B cell (primary cell): ENCODE results near the gene ZNF132. TPM values are rescaled to one million over a fixed set of nuclear protein-coding genes. Genes with fewer than 3 reads are reported as not detected.

Experiments
- ATAC-seq: fragments of 200-7000 bp; cut with Tn5 transposase; one replicate; pipeline ENCODE4 v1.10.0; 2021; ENCODE audit warnings: low read depth, mild to moderate bottlenecking, moderate number of reproducible peaks, moderate library complexity
- CTCF ChIA-PET: fragments of 350-600 bp; sonication (Branson Sonifier 250); formaldehyde crosslinking; loops from one replicate; lab custom pipeline; 2021; ENCODE audit warnings: antibody characterized with exemption, inconsistent platforms; lab: Charles Lee
- POLR2A ChIA-PET: fragments of 350-600 bp; sonication (Branson Sonifier 250); formaldehyde crosslinking; loops from one replicate; lab custom pipeline; 2021; ENCODE audit warnings: antibody characterized with exemption; lab: Charles Lee
- DNase-seq: peaks from one replicate; pipeline ENCODE4 v3.0.0; 2013
- H2AFZ ChIP-seq: 2 replicates; pipeline ENCODE4 v1.6.1; 2012; ENCODE audit warnings: mild to moderate bottlenecking, low read depth, low read length; ENCODE audit not compliant: insufficient read depth, poor library complexity, severe bottlenecking
- H3K27ac ChIP-seq, 2 donors: 1 replicate in 1 of 2; 2 replicates in 1 of 2; pipeline ENCODE4 v1.5.1; 2012 to 2013; ENCODE audit warnings: low read length in 2 of 2, mild to moderate bottlenecking in 2 of 2, moderate library complexity in 1 of 2
- H3K27me3 ChIP-seq, 4 experiments: fragments of 200-600 bp in 1 of 4; sonication (generic) in 1 of 4; replicated peaks in 1 of 4; 1 replicate in 2 of 4; 2 replicates in 2 of 4; pipeline versions ENCODE4 v1.6.1 to v1.7.0; 2013 to 2016; ENCODE audit warnings: low read length in 3 of 4, mild to moderate bottlenecking in 2 of 4, mixed read lengths in 1 of 4, moderate library complexity in 1 of 4; ENCODE audit not compliant: insufficient read depth in 4 of 4, control insufficient read depth in 3 of 4; ENCODE audit errors: control extremely low read depth in 1 of 4
- H3K36me3 ChIP-seq, 2 experiments: replicated peaks in 1 of 2; 1 replicate in 1 of 2; 2 replicates in 1 of 2; pipeline versions ENCODE4 v1.6.1 to v1.7.1; 2013; ENCODE audit warnings: low read length in 1 of 2; ENCODE audit not compliant: insufficient read depth in 2 of 2, control insufficient read depth in 1 of 2; ENCODE audit errors: control extremely low read depth in 1 of 2, extremely low read depth in 1 of 2
- H3K4me1 ChIP-seq, 2 donors: fragments of 200-600 bp in 1 of 2; sonication (generic) in 1 of 2; 1 replicate in 1 of 2; 2 replicates in 1 of 2; pipeline versions ENCODE4 v1.5.1 to v1.6.1; 2013 to 2017; ENCODE audit warnings: low read length in 2 of 2; ENCODE audit not compliant: control insufficient read depth in 2 of 2, insufficient read depth in 2 of 2
- H3K4me2 ChIP-seq: replicated peaks from 2 replicates; pipeline ENCODE3; 2012; ENCODE audit warnings: mild to moderate bottlenecking, low read depth, low read length; ENCODE audit not compliant: poor library complexity, severe bottlenecking
- H3K4me3 ChIP-seq, 5 experiments: fragments of 200-600 bp in 1 of 5; sonication (generic) in 1 of 5; 1 replicate in 3 of 5; 2 replicates in 2 of 5; pipeline versions ENCODE4 v1.5.1 to v1.7.0; 2011 to 2016; ENCODE audit warnings: low read length in 4 of 5, mild to moderate bottlenecking in 4 of 5, low read depth in 2 of 5, control low read depth in 1 of 5, moderate library complexity in 1 of 5; ENCODE audit not compliant: insufficient read depth in 1 of 5; ENCODE audit errors: control extremely low read depth in 1 of 5, extremely low read depth in 1 of 5
- H3K79me2 ChIP-seq: fragments of 200-600 bp; sonication (generic); one replicate; pipeline ENCODE4 v1.6.0; 2016; ENCODE audit warnings: low read length; ENCODE audit not compliant: control insufficient read depth, insufficient read depth
- H3K9ac ChIP-seq: fragments of 200-600 bp; sonication (generic); 2 replicates; pipeline ENCODE4 v1.6.1; 2017; ENCODE audit warnings: mild to moderate bottlenecking, low read length, moderate library complexity
- H3K9me3 ChIP-seq, 3 donors: one replicate each; pipeline versions ENCODE4 v1.6.1 to v1.7.1; 2013; ENCODE audit warnings: low read length in 2 of 3; ENCODE audit not compliant: control insufficient read depth in 2 of 3, insufficient read depth in 1 of 3; ENCODE audit errors: control extremely low read depth in 1 of 3
- H4K20me1 ChIP-seq: 2 replicates; pipeline ENCODE4 v1.6.0; 2012; ENCODE audit warnings: mild to moderate bottlenecking, low read length; ENCODE audit not compliant: insufficient read depth, control insufficient read depth, poor library complexity, severe bottlenecking
- H3K27ac Mint-ChIP-seq: one replicate; pipeline ENCODE4 v1.8.0; 2021; ENCODE audit warnings: mixed read lengths
- H3K27me3 Mint-ChIP-seq: one replicate; pipeline ENCODE4 v1.8.0; 2021; ENCODE audit warnings: mixed read lengths
- H3K4me1 Mint-ChIP-seq: one replicate; pipeline ENCODE4 v1.8.0; 2021; ENCODE audit warnings: mixed read lengths
- H3K4me3 Mint-ChIP-seq: one replicate; pipeline ENCODE4 v1.8.0; 2021; ENCODE audit warnings: mixed read lengths
- H3K9me3 Mint-ChIP-seq: one replicate; pipeline ENCODE4 v1.8.0; 2022; ENCODE audit warnings: mixed read lengths; ENCODE audit not compliant: insufficient read depth
- EZH2 ChIP-seq: IDR thresholded peaks from 2 replicates; pipeline ENCODE4 v1.6.1; 2012; ENCODE audit warnings: borderline replicate concordance, low read depth, mild to moderate bottlenecking, moderate library complexity, low read length; ENCODE audit not compliant: insufficient read depth, poor library complexity, severe bottlenecking
- WGBS: methylation state at CpG from one replicate; pipeline ENCODE4 v1.1.5; 2013; ENCODE audit warnings: missing lambda C conversion rate; ENCODE audit not compliant: insufficient coverage; 5-methylcytosine and 5-hydroxymethylcytosine counted together
- intact Hi-C: fragments of 100-400 bp; cut with micrococcal nuclease; formaldehyde crosslinking; loops from one replicate; pipeline ENCODE4 v1.10.0; 2022
- polyA plus RNA-seq: library from polyadenylated mRNA; depleted of rRNA; stranded (reverse); fragments of >200 nt; gene quantifications from 2 replicates; pipeline ENCODE4 v1.2.3, GENCODE V29; 2012
- total RNA-seq, 2 donors: library from RNA; stranded (reverse); fragments of 120-200 nt in 1 of 2; gene quantifications; 1 replicate in 1 of 2; 2 replicates in 1 of 2; pipeline versions ENCODE4 v1.2.3 to v1.2.4, GENCODE V29; 2013 to 2022
- TF ChIP-seq, protein P1 (sequence below): fragments of 200-600 bp; IDR thresholded peaks from one replicate; pipeline ENCODE4 v1.8.0; 2022; ENCODE audit warnings: antibody characterized with exemption, mild to moderate bottlenecking

Gene ZNF132
- total and polyA plus RNA-seq, 2 donors (not counting 1 experiment from before 2014, with no cell fraction given), result 1.6 to 14.7 TPM

DNA sequence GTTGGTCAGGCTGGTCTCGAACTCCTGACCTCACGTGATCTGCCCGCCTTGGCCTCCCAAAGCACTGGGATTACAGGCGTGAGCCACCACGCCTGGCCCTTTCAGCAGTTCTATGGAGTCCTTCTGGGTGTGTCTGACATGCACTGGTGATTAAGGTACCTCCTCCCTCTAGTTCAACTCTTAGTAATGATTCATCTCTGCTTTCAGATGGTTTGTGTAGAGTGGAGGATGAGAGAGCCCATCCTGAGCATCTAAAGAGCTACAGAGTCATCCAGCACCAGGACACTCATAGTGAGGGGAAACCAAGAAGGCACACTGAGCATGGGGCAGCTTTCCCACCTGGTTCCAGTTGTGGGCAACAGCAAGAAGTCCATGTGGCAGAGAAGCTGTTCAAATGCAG is 23.3 kb downstream of the ZNF132 start:
- H3K79me2 ChIP-seq, result no peaks in the 10 kb centered on the region
- H3K4me1 ChIP-seq, result no peaks in the 10 kb centered on the region
- DNase-seq (no peak), ATAC-seq (no peak)
- no peaks in the 10 kb centered on the region for H3K27me3 Mint-ChIP-seq
- H4K20me1 ChIP-seq, result no peaks in the 10 kb centered on the region
- H3K9ac ChIP-seq, result no peak overlapping the region
- CTCF ChIA-PET, result no interaction called here
- intact Hi-C loops, result no loop called here
- TF ChIP-seq, protein P1, sequence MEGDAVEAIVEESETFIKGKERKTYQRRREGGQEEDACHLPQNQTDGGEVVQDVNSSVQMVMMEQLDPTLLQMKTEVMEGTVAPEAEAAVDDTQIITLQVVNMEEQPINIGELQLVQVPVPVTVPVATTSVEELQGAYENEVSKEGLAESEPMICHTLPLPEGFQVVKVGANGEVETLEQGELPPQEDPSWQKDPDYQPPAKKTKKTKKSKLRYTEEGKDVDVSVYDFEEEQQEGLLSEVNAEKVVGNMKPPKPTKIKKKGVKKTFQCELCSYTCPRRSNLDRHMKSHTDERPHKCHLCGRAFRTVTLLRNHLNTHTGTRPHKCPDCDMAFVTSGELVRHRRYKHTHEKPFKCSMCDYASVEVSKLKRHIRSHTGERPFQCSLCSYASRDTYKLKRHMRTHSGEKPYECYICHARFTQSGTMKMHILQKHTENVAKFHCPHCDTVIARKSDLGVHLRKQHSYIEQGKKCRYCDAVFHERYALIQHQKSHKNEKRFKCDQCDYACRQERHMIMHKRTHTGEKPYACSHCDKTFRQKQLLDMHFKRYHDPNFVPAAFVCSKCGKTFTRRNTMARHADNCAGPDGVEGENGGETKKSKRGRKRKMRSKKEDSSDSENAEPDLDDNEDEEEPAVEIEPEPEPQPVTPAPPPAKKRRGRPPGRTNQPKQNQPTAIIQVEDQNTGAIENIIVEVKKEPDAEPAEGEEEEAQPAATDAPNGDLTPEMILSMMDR, result no peak
- TF ChIP-seq EZH2, result no peak
- no peak overlapping the region for H2AFZ ChIP-seq
- H3K9me3 Mint-ChIP-seq, result no peaks in the 10 kb centered on the region
- H3K4me1 Mint-ChIP-seq, result no peaks in the 10 kb centered on the region
- no peak overlapping the region for H3K4me3 Mint-ChIP-seq
- H3K4me2 ChIP-seq, result no peak overlapping the region
- no peak overlapping the region for H3K27ac ChIP-seq
- H3K27ac Mint-ChIP-seq, result no peak overlapping the region
- H3K36me3 ChIP-seq, result peaks cover 4 to 24% of the 10 kb centered on the region in 2 experiments
- no peak overlapping the region for H3K4me3 ChIP-seq
- no peaks in the 10 kb centered on the region for H3K27me3 ChIP-seq
- POLR2A ChIA-PET, result no interaction called here
- 97% methylated on average over 5 of the region's 5 CpGs for WGBS
- peaks cover 0 to 9% (median 0%) of the 10 kb centered on the region in 3 donors for H3K9me3 ChIP-seq

DNA sequence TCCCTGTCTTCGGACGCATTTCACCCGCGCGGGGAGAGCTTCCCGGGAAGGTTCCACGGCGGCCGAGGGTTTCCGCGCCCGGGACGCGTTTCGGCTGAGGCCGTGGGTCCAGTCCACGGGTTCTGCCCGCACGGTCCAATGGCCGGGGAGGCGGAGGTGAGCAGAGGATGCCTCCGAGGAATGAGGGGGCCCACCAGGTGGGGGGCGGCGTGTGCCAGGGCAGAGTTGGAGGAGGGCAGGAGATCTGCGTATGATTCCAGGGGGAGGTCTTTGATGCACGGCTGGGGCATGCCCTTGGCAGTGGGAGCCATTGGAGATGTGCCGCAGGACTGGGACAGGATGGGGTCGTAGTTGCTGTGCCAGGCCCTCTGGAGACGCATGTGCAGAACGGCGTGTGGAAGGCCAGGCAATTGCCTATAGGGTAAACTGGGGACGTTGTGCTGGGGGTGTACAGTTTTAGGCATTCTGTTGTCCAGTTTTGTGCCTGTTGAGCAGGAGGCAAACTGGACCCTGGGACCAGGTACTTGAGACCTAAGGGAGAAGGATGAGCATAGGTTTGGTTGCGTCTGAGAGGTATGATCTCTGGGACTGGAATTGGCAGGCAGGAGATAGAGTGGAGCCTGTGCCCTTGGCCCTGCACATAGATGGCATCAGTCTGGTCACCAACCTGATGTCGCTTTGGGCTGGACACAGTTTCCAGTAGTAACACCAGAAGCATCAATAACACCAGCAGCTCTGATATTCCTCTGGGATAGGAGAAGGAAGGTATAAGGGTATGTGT is 30.8 kb downstream of the ZNF132 start:
- Histone ChIP-seq H3K4me3 (peak overlapping the region in 4 of 5 experiments; percentile 82 to 93 (median 84)), H3K27me3 (no peaks in the 10 kb centered on the region), H2AFZ (peak overlapping the region; percentile 81), H3K79me2 (peaks cover 5% of the 10 kb centered on the region), H3K9me3 (peaks cover 0 to 3% (median 0%) of the 10 kb centered on the region in 3 donors), H3K36me3 (no peaks in the 10 kb centered on the region), H3K27ac (peak overlapping the region; percentile 82 to 93), H3K4me2 (peak overlapping the region; percentile 85), H4K20me1 (no peaks in the 10 kb centered on the region), H3K4me1 (peaks cover 11 to 20% of the 10 kb centered on the region in 2 donors), H3K9ac (peak overlapping the region; percentile 91)
- peaks cover 33% of the 10 kb centered on the region for H3K4me1 Mint-ChIP-seq
- ChIA-PET POLR2A (interaction anchor here (0.8 to 1.9 kb wide), 5 partner anchors 9 to 62 kb away, joined by 3 to 9 read pairs (median 4); partner anchors contain the start of genes ZNF132 and ZNF497), CTCF (interaction anchor here (0.7 to 1.2 kb wide), 6 partner anchors 9 to 776 kb away, joined by 3 to 5 read pairs (median 4); partner anchors contain the start of genes ZNF211, ZNF324B and ZNF497)
- no peaks in the 10 kb centered on the region for H3K9me3 Mint-ChIP-seq
- DNase-seq (peak; percentile 42), ATAC-seq (no peak)
- peak overlapping the region; percentile 98 for H3K27ac Mint-ChIP-seq
- WGBS, result 3% methylated on average over 33 of the region's 34 CpGs
- no peaks in the 10 kb centered on the region for H3K27me3 Mint-ChIP-seq
- intact Hi-C loops, result loop anchor here (2.0 to 5.0 kb wide), 2 partner anchors 62 to 226 kb away; partner anchors contain the start of gene ZNF274
- peak overlapping the region; percentile 97 for H3K4me3 Mint-ChIP-seq
- TF ChIP-seq, protein P1, result no peak
- no peak for TF ChIP-seq EZH2
